Stomach (tissue), 4 donors: ENCODE results near the gene BPIFB1.

Experiments
- CTCF ChIP-seq, 7 experiments: fragments of 450-650 bp in 4 of 7; fragments of 200-600 bp in 3 of 7; sonication (generic) in 3 of 7; IDR thresholded peaks; one replicate each; pipeline ENCODE4 v1.5.1; 2016 to 2019; ENCODE audit warnings: antibody characterized with exemption in 7 of 7, control low read depth in 2 of 7, mild to moderate bottlenecking in 1 of 7
- POLR2A ChIP-seq, 4 donors: fragments of 450-650 bp; IDR thresholded peaks; one replicate each; pipeline ENCODE4 v1.6.1; 2016; ENCODE audit warnings: antibody characterized with exemption in 4 of 4, control low read depth in 2 of 4, mild to moderate bottlenecking in 1 of 4, moderate library complexity in 1 of 4

DNA sequence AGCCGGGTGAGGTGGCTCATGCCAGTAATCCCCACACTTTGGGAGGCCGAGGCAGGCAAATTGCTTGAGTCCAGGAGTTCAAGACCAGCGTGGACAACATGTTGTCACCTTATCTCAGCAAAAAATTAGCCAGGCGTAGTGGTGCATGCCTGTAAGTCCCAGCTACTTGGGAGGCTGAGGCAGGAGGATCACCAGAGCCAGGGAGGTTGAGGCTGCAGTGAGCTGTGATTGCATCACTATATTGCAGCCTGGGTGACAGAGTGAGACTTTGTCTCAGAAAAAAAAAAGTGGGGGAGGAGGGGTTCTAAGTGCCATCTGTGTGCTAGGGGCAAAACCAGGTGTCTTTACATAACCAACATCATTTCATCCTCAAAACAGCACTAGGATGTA, 70.0 kb downstream of the BPIFB1 start:
- no peak for TF ChIP-seq POLR2A (IDR thresholded peaks at IDR 0.05)
- TF ChIP-seq CTCF (IDR thresholded peaks at IDR 0.05): no peak
